ENCODE results near the gene CIDEA.
A peak's percentile ranks its signal among the peaks of the same experiment; 100 is the strongest.
"Not testable (repeated sequence)": the region's sequence is repeated elsewhere in the genome, so short reads cannot be mapped to it uniquely, and the experiment has no call there.

Gene CIDEA, protein sequence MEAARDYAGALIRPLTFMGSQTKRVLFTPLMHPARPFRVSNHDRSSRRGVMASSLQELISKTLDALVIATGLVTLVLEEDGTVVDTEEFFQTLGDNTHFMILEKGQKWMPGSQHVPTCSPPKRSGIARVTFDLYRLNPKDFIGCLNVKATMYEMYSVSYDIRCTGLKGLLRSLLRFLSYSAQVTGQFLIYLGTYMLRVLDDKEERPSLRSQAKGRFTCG

DNA sequence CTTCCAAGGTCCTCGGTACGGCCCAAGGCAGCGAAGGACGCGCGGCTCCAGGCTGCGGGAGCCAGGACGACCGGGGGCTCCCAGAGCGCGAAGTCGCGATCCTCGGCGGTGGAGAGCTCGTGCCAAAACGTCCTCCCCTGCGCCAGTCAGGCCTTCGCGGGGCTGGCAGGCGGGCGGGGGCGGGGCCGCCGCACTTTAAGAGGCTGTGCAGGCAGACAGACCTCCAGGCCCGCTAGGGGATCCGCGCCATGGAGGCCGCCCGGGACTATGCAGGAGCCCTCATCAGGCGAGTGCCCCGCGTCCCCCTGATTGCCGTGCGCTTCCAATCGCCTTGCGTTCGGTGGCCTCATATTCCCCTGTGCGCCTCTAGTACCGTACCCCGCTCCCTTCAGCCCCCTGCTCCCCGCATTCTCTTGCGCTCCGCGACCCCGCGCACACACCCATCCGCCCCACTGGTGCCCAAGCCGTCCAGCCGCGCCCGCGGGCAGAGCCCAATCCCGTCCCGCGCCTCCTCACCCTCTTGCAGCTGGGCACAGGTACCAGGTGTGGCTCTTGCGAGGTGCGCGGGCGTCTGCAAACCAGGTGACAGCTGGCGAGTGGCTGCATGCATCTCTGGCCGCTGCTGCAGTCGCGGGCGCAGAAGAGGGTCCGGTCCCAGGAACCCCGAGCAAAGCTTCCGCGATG is at the start of gene CIDEA:
Gene CIDEA, plus strand, starts transcription at position 226 of the 684 bp plus-strand sequence. Its CDS starts 23 bp downstream, at position 249.
- Histone ChIP-seq H3K4me1 (ENCODE audit: control insufficient read depth, low read depth, low read length) (peaks cover 18% of the 10 kb centered on the region), H3K9ac (ENCODE audit: low read length) (no peak within 1 kb of the TSS), H3K4me3 (ENCODE audit: low read length) (peak within 1 kb of the TSS; percentile 60), H3K9me3 (ENCODE audit: control insufficient read depth, low read depth, low read length) (no peaks in the 10 kb centered on the region), H3K27ac (ENCODE audit: low read length) (no peak within 1 kb of the TSS), H3K27me3 (ENCODE audit: control insufficient read depth, insufficient read depth, low read length) (peaks cover 73% of the 10 kb centered on the region), H3K36me3 (ENCODE audit: control insufficient read depth, low read depth, low read length) (no peaks in the 10 kb centered on the region)

DNA sequence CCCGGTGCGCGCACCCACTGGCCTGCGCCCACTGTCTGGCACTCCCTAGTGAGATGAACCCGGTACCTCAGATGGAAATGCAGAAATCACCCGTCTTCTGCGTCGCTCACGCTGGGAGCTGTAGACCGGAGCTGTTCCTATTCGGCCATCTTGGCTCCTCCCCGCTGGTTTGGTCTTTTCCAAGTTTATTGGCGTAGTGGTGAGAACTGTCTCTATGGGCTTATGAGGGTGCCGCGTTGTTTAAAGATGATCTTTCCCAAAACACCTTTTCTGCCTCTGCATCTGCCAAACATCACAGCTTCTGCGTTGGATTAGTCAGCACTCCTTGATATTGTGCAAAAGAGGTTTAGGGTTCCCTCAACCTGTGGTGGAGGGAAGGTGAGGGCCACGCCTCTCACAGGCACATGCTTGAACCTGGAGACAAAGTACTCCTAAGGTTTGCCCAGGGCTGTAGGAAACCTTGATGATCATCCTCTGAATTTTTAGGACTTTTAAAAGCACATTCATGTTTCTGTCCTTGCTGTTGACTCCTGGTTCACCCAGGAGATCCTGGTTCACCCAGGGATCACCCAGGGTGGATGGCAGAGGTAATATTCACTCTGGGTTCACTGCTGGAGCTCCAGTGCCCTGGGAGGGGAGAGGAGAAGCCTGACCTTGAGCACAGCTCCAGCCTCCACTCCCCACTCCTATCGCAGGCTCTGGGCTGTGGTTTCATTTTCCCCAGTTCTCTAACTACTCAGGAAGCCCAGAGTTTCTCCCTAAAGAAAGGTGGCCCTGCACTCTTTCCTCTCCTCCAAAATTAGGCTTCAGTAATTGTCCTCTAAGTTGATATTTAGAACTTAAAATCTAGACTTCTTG is 45.6 kb upstream of the CIDEA start:
- H3K9ac ChIP-seq (ENCODE audit: low read length); H3K4me3 ChIP-seq (ENCODE audit: low read length); H3K27ac ChIP-seq (ENCODE audit: low read length); H3K36me3 ChIP-seq (ENCODE audit: control insufficient read depth, low read depth, low read length); H3K9me3 ChIP-seq (ENCODE audit: control insufficient read depth, low read depth, low read length); H3K27me3 ChIP-seq (ENCODE audit: control insufficient read depth, insufficient read depth, low read length); H3K4me1 ChIP-seq (ENCODE audit: control insufficient read depth, low read depth, low read length): not testable (repeated sequence)

DNA sequence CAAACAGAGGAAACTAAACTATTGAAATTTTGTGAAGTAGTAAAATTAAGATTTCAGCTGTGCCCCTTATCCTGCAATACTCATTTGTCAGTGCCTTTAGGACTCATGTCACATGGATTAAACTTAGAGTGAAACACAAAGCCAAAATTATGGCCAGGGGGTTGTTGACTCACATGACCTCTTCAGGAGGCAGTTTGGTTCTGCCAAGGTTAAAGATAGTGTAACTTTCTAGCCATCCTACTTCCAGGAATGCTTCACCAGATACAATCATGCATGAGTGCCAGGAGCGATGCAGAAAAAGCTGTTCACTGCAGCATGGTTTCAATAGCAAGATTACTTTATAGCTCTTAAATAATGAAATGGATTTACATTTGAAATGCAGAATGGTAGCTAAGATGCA is 41.9 kb upstream of the CIDEA start:
- not testable (repeated sequence) for H3K4me1 ChIP-seq (ENCODE audit: control insufficient read depth, low read depth, low read length); H3K4me3 ChIP-seq (ENCODE audit: low read length); H3K36me3 ChIP-seq (ENCODE audit: control insufficient read depth, low read depth, low read length); H3K27ac ChIP-seq (ENCODE audit: low read length); H3K9me3 ChIP-seq (ENCODE audit: control insufficient read depth, low read depth, low read length); H3K27me3 ChIP-seq (ENCODE audit: control insufficient read depth, insufficient read depth, low read length); H3K9ac ChIP-seq (ENCODE audit: low read length)

DNA sequence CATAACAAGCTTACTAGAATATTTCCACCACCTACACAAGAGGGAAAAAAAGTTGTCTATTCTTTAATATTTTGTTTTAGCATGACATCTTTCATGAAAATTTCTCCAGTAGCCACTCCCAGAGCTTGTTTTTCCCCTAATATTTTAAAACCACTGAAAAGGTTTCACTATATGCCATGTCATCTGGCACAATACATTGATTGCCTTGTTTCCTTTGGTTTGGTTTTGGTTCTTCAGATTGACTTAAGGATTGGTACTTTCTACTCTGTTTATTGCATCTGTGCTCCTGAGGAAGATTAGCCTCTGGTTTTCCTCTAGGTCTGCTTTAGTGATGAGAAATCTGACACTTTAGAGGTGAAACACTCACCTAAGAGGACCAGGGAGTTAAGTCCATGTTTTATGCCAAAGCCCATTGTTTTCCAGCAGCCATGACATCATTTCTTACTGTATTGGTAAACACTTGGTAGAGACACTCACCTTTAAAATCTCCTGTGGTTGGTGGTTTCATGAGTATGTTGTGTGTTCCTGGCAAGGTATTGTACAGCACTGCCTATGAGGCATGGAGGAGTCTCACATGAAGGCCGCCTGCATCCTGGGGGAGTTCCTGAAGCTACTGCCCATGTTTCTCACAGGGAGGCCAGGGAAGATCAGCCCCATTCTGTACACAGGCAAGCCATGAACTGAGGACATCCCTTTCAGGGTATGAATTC is 39.7 kb upstream of the CIDEA start:
- H3K9ac ChIP-seq (ENCODE audit: low read length); H3K9me3 ChIP-seq (ENCODE audit: control insufficient read depth, low read depth, low read length): not testable (repeated sequence)

DNA sequence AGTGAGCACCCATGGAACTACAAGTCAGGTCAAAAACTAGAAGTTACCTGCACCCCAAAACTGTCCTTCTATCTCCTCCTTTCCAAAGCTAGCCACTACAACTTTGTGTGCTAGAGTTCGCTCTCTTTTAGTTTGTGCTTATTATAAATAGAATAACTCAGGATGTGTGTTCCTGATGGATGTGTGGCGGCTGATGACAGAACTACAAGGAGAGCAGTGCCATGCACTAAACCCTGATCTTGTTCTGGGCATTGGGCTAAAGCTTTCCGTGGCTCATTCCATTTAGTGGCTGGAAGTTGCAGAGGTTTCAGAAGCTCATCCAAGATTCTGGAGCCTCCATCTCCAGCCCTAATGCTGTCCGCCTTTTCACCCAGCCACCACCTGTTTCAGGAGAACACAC is 37.7 kb upstream of the CIDEA start:
- not testable (repeated sequence) for H3K27ac ChIP-seq (ENCODE audit: low read length)

More for the DNA sequence above, 39.7 kb upstream of the CIDEA start:
- not testable (repeated sequence) for H3K36me3 ChIP-seq (ENCODE audit: control insufficient read depth, low read depth, low read length); H3K27ac ChIP-seq (ENCODE audit: low read length); H3K27me3 ChIP-seq (ENCODE audit: control insufficient read depth, insufficient read depth, low read length); H3K4me1 ChIP-seq (ENCODE audit: control insufficient read depth, low read depth, low read length); H3K4me3 ChIP-seq (ENCODE audit: low read length)

DNA sequence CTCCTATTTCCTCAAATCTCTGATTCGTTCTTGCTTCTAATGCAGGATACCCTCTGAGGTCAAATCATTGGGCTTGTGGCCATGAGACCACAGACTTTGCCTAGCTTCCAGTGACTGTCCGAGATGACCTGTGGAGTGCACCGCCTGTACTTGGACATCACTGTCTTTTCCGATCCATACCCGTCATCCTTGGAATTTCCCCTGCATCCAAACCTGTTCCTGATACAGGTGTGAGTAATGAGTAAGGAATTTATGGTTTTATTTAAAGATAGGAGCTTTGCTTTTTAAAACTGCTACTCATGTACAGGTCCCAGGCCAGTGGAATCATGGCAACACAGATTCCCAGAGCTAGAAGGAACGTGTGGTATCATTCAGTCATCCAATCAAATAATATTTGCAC is 35.6 kb upstream of the CIDEA start:
- H3K27ac ChIP-seq (ENCODE audit: low read length); H3K9ac ChIP-seq (ENCODE audit: low read length); H3K4me3 ChIP-seq (ENCODE audit: low read length); H3K27me3 ChIP-seq (ENCODE audit: control insufficient read depth, insufficient read depth, low read length); H3K9me3 ChIP-seq (ENCODE audit: control insufficient read depth, low read depth, low read length); H3K4me1 ChIP-seq (ENCODE audit: control insufficient read depth, low read depth, low read length); H3K36me3 ChIP-seq (ENCODE audit: control insufficient read depth, low read depth, low read length): not testable (repeated sequence)

More for the DNA sequence above, 37.7 kb upstream of the CIDEA start:
- not testable (repeated sequence) for H3K27me3 ChIP-seq (ENCODE audit: control insufficient read depth, insufficient read depth, low read length); H3K9ac ChIP-seq (ENCODE audit: low read length); H3K9me3 ChIP-seq (ENCODE audit: control insufficient read depth, low read depth, low read length); H3K4me1 ChIP-seq (ENCODE audit: control insufficient read depth, low read depth, low read length); H3K36me3 ChIP-seq (ENCODE audit: control insufficient read depth, low read depth, low read length); H3K4me3 ChIP-seq (ENCODE audit: low read length)

DNA sequence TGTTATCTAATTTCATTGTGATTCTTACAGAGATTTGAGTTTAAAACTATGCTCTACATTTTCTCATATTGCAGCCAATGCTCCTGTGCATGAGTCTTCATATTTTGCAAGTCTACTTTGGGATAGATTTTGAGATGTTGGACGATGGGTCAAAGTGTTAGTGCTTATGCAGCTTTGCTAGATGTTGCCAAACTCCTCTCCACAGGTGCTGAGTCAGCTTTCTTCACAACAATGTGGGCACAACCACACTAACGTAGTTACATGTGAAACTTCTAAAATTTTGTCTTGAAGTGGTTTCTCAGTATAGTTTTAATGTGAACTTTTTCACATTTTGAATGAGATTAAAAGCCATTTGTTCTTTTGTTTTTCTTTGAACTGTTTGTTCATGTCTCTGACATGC is 32.1 kb upstream of the CIDEA start:
- H3K9ac ChIP-seq (ENCODE audit: low read length); H3K27ac ChIP-seq (ENCODE audit: low read length); H3K4me3 ChIP-seq (ENCODE audit: low read length); H3K4me1 ChIP-seq (ENCODE audit: control insufficient read depth, low read depth, low read length); H3K9me3 ChIP-seq (ENCODE audit: control insufficient read depth, low read depth, low read length); H3K36me3 ChIP-seq (ENCODE audit: control insufficient read depth, low read depth, low read length); H3K27me3 ChIP-seq (ENCODE audit: control insufficient read depth, insufficient read depth, low read length): not testable (repeated sequence)

DNA sequence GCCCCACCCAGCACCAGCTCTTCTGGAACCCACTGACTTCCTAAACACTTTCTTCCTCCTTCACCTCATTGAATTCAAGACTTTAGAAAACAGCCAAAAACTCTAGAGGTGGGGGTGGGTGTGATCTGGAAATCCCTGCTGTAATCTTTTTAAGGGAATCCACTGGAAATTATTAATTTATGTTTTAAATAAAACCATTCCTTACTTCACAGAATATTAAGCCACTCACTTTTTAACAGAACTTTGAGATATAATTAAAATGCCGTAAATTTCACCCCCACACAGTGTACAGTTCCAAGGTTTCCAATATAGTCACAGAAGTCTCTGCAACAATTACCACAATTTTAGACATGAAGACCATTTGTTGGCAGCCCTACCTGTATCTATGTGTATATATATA is 30.8 kb upstream of the CIDEA start:
- not testable (repeated sequence) for H3K9me3 ChIP-seq (ENCODE audit: control insufficient read depth, low read depth, low read length); H3K9ac ChIP-seq (ENCODE audit: low read length); H3K4me3 ChIP-seq (ENCODE audit: low read length); H3K4me1 ChIP-seq (ENCODE audit: control insufficient read depth, low read depth, low read length); H3K27me3 ChIP-seq (ENCODE audit: control insufficient read depth, insufficient read depth, low read length); H3K27ac ChIP-seq (ENCODE audit: low read length); H3K36me3 ChIP-seq (ENCODE audit: control insufficient read depth, low read depth, low read length)

DNA sequence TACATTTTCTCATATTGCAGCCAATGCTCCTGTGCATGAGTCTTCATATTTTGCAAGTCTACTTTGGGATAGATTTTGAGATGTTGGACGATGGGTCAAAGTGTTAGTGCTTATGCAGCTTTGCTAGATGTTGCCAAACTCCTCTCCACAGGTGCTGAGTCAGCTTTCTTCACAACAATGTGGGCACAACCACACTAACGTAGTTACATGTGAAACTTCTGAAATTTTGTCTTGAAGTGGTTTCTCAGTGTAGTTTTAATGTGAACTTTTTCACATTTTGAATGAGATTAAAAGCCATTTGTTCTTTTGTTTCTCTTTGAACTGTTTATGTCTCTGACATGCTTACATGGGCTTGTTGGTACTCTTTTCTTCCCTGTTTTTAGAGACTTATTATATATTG is 27.4 kb upstream of the CIDEA start:
- H3K4me3 ChIP-seq (ENCODE audit: low read length); H3K4me1 ChIP-seq (ENCODE audit: control insufficient read depth, low read depth, low read length); H3K9ac ChIP-seq (ENCODE audit: low read length); H3K36me3 ChIP-seq (ENCODE audit: control insufficient read depth, low read depth, low read length); H3K27me3 ChIP-seq (ENCODE audit: control insufficient read depth, insufficient read depth, low read length); H3K9me3 ChIP-seq (ENCODE audit: control insufficient read depth, low read depth, low read length); H3K27ac ChIP-seq (ENCODE audit: low read length): not testable (repeated sequence)

DNA sequence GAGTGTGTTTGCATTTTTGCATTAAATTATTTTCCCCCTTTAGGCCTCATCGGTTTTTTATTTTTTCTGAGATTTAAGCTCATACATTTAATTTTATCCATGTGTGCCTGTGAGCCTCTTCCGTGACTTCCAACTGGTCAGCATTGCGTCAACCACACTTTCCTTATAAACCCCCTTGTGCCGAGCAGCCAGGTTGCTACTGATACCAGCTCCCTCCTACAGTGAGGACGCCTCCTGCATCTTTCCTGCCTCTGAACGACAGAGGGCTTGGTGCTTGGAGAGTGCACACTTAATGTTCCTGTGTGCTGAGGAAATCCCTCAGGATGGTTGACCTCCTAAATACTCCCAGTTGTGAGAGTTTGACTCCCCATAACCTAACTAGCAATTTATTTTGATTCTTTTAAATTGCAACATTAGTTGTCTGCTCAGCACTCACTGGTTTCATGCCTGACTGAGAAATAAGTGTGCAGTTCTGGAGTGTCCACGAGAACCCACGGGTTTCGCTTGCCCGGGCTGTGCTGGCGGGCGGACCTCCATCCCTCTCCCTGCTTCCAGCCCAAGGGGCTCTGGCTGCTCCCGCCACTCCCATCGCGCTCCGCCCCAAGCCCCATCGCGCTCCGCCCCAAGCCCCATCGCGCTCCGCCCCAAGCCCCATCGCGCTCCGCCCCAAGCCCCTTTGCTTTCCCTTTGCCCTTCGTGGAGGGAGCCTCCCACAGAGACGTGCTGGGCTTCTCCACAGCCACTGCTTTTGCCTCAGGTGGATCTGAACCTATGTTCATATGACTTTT is 26.6 kb upstream of the CIDEA start:
- H3K4me1 ChIP-seq (ENCODE audit: control insufficient read depth, low read depth, low read length) = not testable (repeated sequence)

DNA sequence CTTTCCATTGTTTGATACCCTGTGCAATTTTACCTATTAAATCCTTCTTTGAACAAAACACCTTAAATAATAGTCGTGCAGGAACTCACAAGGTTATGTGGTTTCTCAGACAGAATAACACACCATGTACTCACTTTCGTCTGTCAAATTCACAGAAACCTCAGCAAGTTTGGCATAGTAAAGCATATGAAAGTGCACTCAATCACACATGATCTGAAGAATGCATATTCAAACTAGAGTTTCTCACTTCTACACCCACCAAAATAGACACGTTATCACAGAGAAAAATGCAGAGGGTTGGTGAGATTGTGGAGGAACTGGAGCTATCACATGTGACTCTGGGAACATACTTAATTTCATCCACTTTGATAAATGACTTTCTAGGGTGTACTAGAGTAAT is 25.9 kb upstream of the CIDEA start:
- H3K36me3 ChIP-seq (ENCODE audit: control insufficient read depth, low read depth, low read length); H3K4me1 ChIP-seq (ENCODE audit: control insufficient read depth, low read depth, low read length); H3K9me3 ChIP-seq (ENCODE audit: control insufficient read depth, low read depth, low read length); H3K9ac ChIP-seq (ENCODE audit: low read length); H3K4me3 ChIP-seq (ENCODE audit: low read length); H3K27me3 ChIP-seq (ENCODE audit: control insufficient read depth, insufficient read depth, low read length); H3K27ac ChIP-seq (ENCODE audit: low read length): not testable (repeated sequence)

More for the DNA sequence above, 26.6 kb upstream of the CIDEA start:
- H3K9me3 ChIP-seq (ENCODE audit: control insufficient read depth, low read depth, low read length); H3K9ac ChIP-seq (ENCODE audit: low read length); H3K36me3 ChIP-seq (ENCODE audit: control insufficient read depth, low read depth, low read length); H3K27me3 ChIP-seq (ENCODE audit: control insufficient read depth, insufficient read depth, low read length); H3K27ac ChIP-seq (ENCODE audit: low read length): not testable (repeated sequence)
- H3K4me3 ChIP-seq (ENCODE audit: low read length) = peak overlapping the region; percentile 27
